Measurements from ENCODE around the gene GJA4. TPM values are rescaled to one million over a fixed set of nuclear protein-coding genes. Genes with fewer than 3 reads are reported as not detected.

Gene GJA4
- total RNA-seq, 1 experiment from 2014 or later: not detected

DNA sequence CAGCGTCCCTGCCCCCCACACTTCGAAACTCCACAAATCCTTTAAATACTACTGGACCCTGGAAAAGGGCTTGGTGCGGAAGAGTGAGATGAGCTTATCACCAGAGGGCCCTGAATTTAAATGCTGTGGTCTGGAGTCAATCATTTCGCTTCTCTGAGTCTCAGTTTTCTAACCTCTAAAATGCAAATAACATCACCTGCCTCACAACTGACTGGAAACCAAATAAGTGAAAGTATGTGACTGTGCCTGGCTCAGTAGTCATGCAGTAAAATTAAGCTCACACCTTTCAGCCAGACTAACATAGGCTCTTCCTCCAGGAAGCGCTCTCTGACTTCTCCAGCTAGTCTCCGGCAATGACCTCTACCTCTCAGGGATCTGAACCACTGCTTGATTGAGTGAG lies 4.2 kb downstream of the GJA4 start:
- Histone ChIP-seq H3K27ac (ENCODE audit: low read length) (no peak overlapping the region), H4K20me1 (ENCODE audit: low read length) (no peaks in the 10 kb centered on the region), H2AFZ (ENCODE audit: low read length) (no peak overlapping the region), H3K9ac (ENCODE audit: low read length) (no peak overlapping the region), H3F3A (ENCODE audit: low read length, unreplicated experiment) (no peaks in the 10 kb centered on the region), H3K4me2 (ENCODE audit: low read length) (no peak overlapping the region), H3K4me3 (ENCODE audit: low read length) (no peak overlapping the region), H3K36me3 (ENCODE audit: low read depth, low read length) (no peaks in the 10 kb centered on the region), H3K79me2 (ENCODE audit: low read length) (no peaks in the 10 kb centered on the region), H3K27me3 (ENCODE audit: low read length) (no peaks in the 10 kb centered on the region), H3K4me1 (ENCODE audit: insufficient read depth, low read length) (no peaks in the 10 kb centered on the region), H3K9me3 (ENCODE audit: low read length) (no peaks in the 10 kb centered on the region), H3K9me2 (replicated peaks; ENCODE audit: low read length) (no peaks in the 10 kb centered on the region)
- intact Hi-C loops (cut with micrococcal nuclease): no loop called here
- no peak for TF ChIP-seq EZH2 (IDR thresholded peaks at IDR 0.05; ENCODE audit: low read length, unreplicated experiment)
- TF ChIP-seq, protein P1, sequence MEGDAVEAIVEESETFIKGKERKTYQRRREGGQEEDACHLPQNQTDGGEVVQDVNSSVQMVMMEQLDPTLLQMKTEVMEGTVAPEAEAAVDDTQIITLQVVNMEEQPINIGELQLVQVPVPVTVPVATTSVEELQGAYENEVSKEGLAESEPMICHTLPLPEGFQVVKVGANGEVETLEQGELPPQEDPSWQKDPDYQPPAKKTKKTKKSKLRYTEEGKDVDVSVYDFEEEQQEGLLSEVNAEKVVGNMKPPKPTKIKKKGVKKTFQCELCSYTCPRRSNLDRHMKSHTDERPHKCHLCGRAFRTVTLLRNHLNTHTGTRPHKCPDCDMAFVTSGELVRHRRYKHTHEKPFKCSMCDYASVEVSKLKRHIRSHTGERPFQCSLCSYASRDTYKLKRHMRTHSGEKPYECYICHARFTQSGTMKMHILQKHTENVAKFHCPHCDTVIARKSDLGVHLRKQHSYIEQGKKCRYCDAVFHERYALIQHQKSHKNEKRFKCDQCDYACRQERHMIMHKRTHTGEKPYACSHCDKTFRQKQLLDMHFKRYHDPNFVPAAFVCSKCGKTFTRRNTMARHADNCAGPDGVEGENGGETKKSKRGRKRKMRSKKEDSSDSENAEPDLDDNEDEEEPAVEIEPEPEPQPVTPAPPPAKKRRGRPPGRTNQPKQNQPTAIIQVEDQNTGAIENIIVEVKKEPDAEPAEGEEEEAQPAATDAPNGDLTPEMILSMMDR (conservative IDR thresholded peaks at IDR 0.05; ENCODE audit: low read depth, low read length): no peak
- no peak for TF ChIP-seq EZH2phosphoT487 (IDR thresholded peaks at IDR 0.05; ENCODE audit: borderline replicate concordance, low read length)
- no TSS peak for BruUV-seq (replicated peaks)
- ATAC-seq (no peak), DNase-seq (no peak)
- ChIA-PET POLR2A (ENCODE audit: unreplicated experiment) (no interaction called here), CTCF (no interaction called here)

DNA sequence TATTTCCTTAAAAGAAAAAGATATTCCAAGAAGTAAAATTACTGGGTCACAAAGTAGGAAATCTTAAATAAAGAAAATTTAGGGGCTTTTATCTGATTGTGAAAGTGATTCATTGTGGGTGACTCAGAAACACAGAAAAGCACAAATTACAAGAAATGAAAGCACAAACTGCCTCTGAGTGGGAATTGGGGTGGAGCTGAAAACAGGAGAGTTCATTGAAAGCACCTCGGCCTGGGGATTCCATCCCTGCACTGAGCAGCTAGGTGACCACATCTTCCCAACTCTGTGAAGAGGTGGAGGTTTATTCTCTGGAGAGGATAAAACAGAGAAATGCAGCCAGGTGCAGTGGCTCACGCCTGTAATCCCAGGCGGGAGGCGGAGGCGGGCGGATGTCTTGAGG lies 7.4 kb downstream of the GJA4 start:
- no TSS peak for BruUV-seq (replicated peaks)
- TF ChIP-seq, protein P1 (conservative IDR thresholded peaks at IDR 0.05; ENCODE audit: low read depth, low read length): no peak
- no peak for TF ChIP-seq EZH2phosphoT487 (IDR thresholded peaks at IDR 0.05; ENCODE audit: borderline replicate concordance, low read length)
- no peak for TF ChIP-seq EZH2 (IDR thresholded peaks at IDR 0.05; ENCODE audit: low read length, unreplicated experiment)
- H3K4me3 ChIP-seq (ENCODE audit: low read length): no peak overlapping the region
- no peaks in the 10 kb centered on the region for H3F3A ChIP-seq (ENCODE audit: low read length, unreplicated experiment)
- ATAC-seq (peak; percentile 33; the same call in 1 of the 2 replicates), DNase-seq (no peak)
- ChIA-PET CTCF (no interaction called here), POLR2A (ENCODE audit: unreplicated experiment) (interaction anchor here (0.7 kb wide), 1 partner anchor 13 kb away, joined by 4 read pairs; no protein-coding TSS in a partner anchor)
- no peaks in the 10 kb centered on the region for H3K9me2 ChIP-seq (replicated peaks; ENCODE audit: low read length)
- no peaks in the 10 kb centered on the region for H3K79me2 ChIP-seq (ENCODE audit: low read length)
- no peaks in the 10 kb centered on the region for H3K36me3 ChIP-seq (ENCODE audit: low read depth, low read length)
- H3K4me1 ChIP-seq (ENCODE audit: insufficient read depth, low read length): no peaks in the 10 kb centered on the region
- no peaks in the 10 kb centered on the region for H3K27me3 ChIP-seq (ENCODE audit: low read length)
- intact Hi-C loops (cut with micrococcal nuclease): no loop called here
- H3K4me2 ChIP-seq (ENCODE audit: low read length): no peak overlapping the region
- H3K27ac ChIP-seq (ENCODE audit: low read length): no peak overlapping the region
- H2AFZ ChIP-seq (ENCODE audit: low read length): no peak overlapping the region
- no peaks in the 10 kb centered on the region for H4K20me1 ChIP-seq (ENCODE audit: low read length)
- H3K9ac ChIP-seq (ENCODE audit: low read length): no peak overlapping the region
- no peaks in the 10 kb centered on the region for H3K9me3 ChIP-seq (ENCODE audit: low read length)

DNA sequence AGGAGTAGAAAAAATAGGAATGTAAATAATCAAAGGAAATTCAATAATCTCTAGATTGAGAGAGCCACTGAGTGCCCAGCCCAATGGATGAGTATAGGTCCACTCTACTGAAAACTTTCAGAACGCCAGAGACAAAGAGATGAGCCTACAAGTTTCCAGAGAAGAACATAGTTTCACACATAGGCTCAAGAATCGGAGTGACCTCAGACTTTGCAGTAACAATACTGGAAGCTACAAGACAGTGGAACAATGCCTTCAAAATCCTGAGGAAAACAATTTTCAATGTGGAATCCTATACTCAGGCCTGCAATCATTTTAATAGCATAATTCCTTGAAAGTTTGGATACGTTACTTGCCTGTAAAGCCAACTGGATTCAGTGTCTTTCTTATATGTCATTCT lies 11.0 kb downstream of the GJA4 start:
- no peak overlapping the region for H3K27ac ChIP-seq (ENCODE audit: low read length)
- BruUV-seq (replicated peaks): no TSS peak
- no peak for ATAC-seq
- H3K36me3 ChIP-seq (ENCODE audit: low read depth, low read length): no peaks in the 10 kb centered on the region
- no peak for DNase-seq
- TF ChIP-seq EZH2phosphoT487 (IDR thresholded peaks at IDR 0.05; ENCODE audit: borderline replicate concordance, low read length) (no peak), EZH2 (IDR thresholded peaks at IDR 0.05; ENCODE audit: low read length, unreplicated experiment) (no peak)
- TF ChIP-seq, protein P1 (conservative IDR thresholded peaks at IDR 0.05; ENCODE audit: low read depth, low read length): no peak
- H3K9me3 ChIP-seq (ENCODE audit: low read length): no peaks in the 10 kb centered on the region
- no peaks in the 10 kb centered on the region for H3K9me2 ChIP-seq (replicated peaks; ENCODE audit: low read length)
- intact Hi-C loops (cut with micrococcal nuclease): no loop called here
- 0 out of 2 replicates have a peak, but pooled peaks cover 7% of the 10 kb centered on the region for H3K4me1 ChIP-seq (ENCODE audit: insufficient read depth, low read length)
- H3K4me3 ChIP-seq (ENCODE audit: low read length): no peak overlapping the region
- no peaks in the 10 kb centered on the region for H3K27me3 ChIP-seq (ENCODE audit: low read length)
- no peak overlapping the region for H2AFZ ChIP-seq (ENCODE audit: low read length)
- CTCF ChIA-PET: no interaction called here
- no peak overlapping the region for H3K4me2 ChIP-seq (ENCODE audit: low read length)
- H3K79me2 ChIP-seq (ENCODE audit: low read length): no peaks in the 10 kb centered on the region
- H3K9ac ChIP-seq (ENCODE audit: low read length): no peak overlapping the region
- H3F3A ChIP-seq (ENCODE audit: low read length, unreplicated experiment): no peaks in the 10 kb centered on the region
- POLR2A ChIA-PET (ENCODE audit: unreplicated experiment): no interaction called here
- no peaks in the 10 kb centered on the region for H4K20me1 ChIP-seq (ENCODE audit: low read length)
